Tibial artery (tissue), 4 donors: Measurements from ENCODE around the gene FRMD4A.
A peak's percentile ranks its signal among the peaks of the same experiment; 100 is the strongest.
"Not testable (repeated sequence)": the region's sequence is repeated elsewhere in the genome, so short reads cannot be mapped to it uniquely, and the experiment has no call there.

Experiments
- DNase-seq, 2 donors: peaks; one replicate each; pipeline ENCODE4 v3.0.0-alpha.2; 2019
- H3K27ac ChIP-seq, 2 donors: fragments of 200-600 bp; sonication (generic) in 1 of 2; 1 replicate in 1 of 2; 2 replicates in 1 of 2; pipeline ENCODE4 v1.5.1; 2018 to 2019; ENCODE audit warnings: mild to moderate bottlenecking in 1 of 2
- H3K27me3 ChIP-seq, 2 donors: fragments of 200-600 bp; sonication (generic) in 1 of 2; one replicate each; pipeline versions ENCODE4 v1.5.1 to v1.6.0; 2016 to 2019
- H3K36me3 ChIP-seq, 3 donors: fragments of 200-600 bp; sonication (generic) in 2 of 3; one replicate each; pipeline ENCODE4 v1.5.1; 2016 to 2019; ENCODE audit warnings: mild to moderate bottlenecking in 2 of 3
- H3K4me1 ChIP-seq, 4 donors: fragments of 200-600 bp; sonication (generic) in 2 of 4; 1 replicate in 3 of 4; 2 replicates in 1 of 4; pipeline ENCODE4 v1.5.1; 2016 to 2019
- H3K4me3 ChIP-seq, 2 donors: fragments of 200-600 bp; sonication (generic) in 1 of 2; 1 replicate in 1 of 2; 2 replicates in 1 of 2; pipeline ENCODE4 v1.5.1; 2018 to 2019; ENCODE audit warnings: mild to moderate bottlenecking in 2 of 2
- H3K9me3 ChIP-seq, 3 donors: fragments of 200-600 bp; sonication (generic) in 1 of 3; one replicate each; pipeline ENCODE4 v1.5.1; 2016 to 2019
- intact Hi-C: fragments of 100-400 bp; cut with DNase I; formaldehyde crosslinking; loops from one replicate; pipeline ENCODE4 v1.15.0; 2023; ENCODE audit warnings: low total_unique reads
- TF ChIP-seq, protein P1 (sequence below), 2 experiments: fragments of 200-600 bp in 1 of 2; fragments of 450-650 bp in 1 of 2; IDR thresholded peaks; one replicate each; pipeline ENCODE4 v1.5.1; 2017 to 2019; ENCODE audit warnings: antibody characterized with exemption in 2 of 2, mild to moderate bottlenecking in 1 of 2, moderate library complexity in 1 of 2

The FRMD4A gene

DNA sequence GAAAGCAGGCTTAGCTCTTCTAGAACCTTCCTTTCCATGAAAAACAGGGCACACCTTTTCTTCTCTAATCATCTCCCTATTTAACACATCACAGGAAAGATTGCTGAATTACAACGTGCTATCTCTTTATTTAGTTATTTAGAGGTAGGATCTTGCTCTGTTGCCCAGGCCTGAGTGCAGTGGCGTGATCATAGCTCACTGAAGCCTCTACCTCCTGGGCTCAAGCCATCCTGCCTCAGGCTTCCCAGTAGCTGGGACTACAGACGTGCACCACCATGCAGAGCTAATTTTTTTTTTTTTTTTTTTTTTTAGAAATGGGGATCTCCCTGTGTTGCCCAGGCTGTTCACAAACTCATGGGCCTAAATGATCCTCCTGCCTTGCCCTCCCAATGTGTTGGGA, 492.8 kb downstream of the FRMD4A start:
- Histone ChIP-seq H3K9me3 (no peaks in the 10 kb centered on the region), H3K27ac (peak overlapping the region; percentile 70 to 81), H3K27me3 (no peaks in the 10 kb centered on the region), H3K36me3 (no peaks in the 10 kb centered on the region), H3K4me1 (peaks cover 0 to 92% (median 52%) of the 10 kb centered on the region in 4 donors), H3K4me3 (no peak overlapping the region)
- TF ChIP-seq, protein P1, sequence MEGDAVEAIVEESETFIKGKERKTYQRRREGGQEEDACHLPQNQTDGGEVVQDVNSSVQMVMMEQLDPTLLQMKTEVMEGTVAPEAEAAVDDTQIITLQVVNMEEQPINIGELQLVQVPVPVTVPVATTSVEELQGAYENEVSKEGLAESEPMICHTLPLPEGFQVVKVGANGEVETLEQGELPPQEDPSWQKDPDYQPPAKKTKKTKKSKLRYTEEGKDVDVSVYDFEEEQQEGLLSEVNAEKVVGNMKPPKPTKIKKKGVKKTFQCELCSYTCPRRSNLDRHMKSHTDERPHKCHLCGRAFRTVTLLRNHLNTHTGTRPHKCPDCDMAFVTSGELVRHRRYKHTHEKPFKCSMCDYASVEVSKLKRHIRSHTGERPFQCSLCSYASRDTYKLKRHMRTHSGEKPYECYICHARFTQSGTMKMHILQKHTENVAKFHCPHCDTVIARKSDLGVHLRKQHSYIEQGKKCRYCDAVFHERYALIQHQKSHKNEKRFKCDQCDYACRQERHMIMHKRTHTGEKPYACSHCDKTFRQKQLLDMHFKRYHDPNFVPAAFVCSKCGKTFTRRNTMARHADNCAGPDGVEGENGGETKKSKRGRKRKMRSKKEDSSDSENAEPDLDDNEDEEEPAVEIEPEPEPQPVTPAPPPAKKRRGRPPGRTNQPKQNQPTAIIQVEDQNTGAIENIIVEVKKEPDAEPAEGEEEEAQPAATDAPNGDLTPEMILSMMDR (IDR thresholded peaks at IDR 0.05), result no peak
- intact Hi-C loops, result loop anchor here (10.0 kb wide), 1 partner anchor 117 kb away; no protein-coding TSS in a partner anchor
- no peak for DNase-seq

DNA sequence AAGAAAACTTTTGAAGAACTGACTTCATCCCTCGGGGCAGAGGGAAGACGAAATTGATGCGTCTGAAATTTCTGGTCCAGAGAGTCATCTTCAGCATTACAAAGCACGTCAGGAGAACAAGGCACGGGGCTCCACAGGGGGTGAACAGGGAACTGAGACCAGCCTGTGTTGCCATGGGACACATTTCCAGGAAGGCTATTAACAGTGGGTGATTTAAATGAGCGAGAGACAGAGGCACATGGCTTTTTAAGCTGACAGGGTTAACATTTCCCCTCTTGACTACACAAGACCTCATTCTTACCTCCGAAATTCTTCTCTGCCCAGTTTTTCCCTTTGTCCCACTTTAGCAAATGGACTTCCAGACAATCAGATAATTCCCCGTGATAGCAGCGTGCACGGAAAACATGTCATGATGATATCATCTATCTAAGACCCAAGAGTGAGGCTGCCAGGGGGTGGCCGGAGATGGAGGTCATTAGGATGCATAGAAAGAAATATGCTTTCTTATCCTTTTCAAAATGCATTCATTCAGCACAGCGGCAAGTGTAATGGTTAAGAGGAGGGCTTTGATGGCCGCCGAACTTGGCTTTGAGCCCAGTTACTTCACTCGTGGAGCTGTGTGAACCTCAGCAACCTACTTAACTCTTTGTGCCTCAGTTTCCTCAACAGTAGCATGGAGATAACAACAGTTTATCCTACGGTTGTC, 496.0 kb downstream of the FRMD4A start:
- Histone ChIP-seq H3K9me3 (no peaks in the 10 kb centered on the region), H3K27me3 (no peaks in the 10 kb centered on the region), H3K27ac (peak overlapping the region; percentile 81 to 82), H3K4me1 (peaks cover 0 to 94% (median 47%) of the 10 kb centered on the region in 4 donors), H3K4me3 (peak overlapping the region; percentile 20 to 32), H3K36me3 (no peaks in the 10 kb centered on the region)
- intact Hi-C loops, result loop anchor here (10.0 kb wide), 1 partner anchor 120 kb away; no protein-coding TSS in a partner anchor
- TF ChIP-seq, protein P1 (IDR thresholded peaks at IDR 0.05), result no peak
- peak in 1 of 2 donors; percentile 49 for DNase-seq

DNA sequence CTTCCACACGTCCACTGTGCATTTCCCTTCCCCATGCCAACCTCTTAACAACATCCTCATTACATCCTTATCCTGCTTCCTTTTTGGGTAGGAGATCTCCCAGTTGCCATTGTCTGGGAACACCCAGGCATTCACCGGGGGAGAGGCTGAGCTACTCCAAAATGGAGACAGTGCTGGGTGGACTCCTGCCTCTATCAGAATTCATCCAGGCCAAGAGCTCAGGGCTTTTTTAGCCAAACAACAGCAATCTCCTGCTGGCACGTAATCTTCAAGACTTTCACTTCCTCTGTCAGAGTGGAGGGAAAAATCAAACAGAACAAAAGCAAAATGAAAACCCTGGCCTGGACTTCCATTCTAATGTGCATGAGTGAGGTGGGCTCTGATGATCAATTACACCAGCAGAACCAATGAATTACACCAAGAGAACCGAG, 499.0 kb downstream of the FRMD4A start:
- H3K4me1 ChIP-seq, result peaks cover 0 to 79% (median 32%) of the 10 kb centered on the region in 4 donors
- DNase-seq, result no peak
- TF ChIP-seq, protein P1 (IDR thresholded peaks at IDR 0.05), result no peak
- intact Hi-C loops, result loop anchor here (10.0 kb wide), 1 partner anchor 123 kb away; no protein-coding TSS in a partner anchor
- H3K4me3 ChIP-seq, result peak overlapping the region in 1 of 2 donors; percentile 10
- no peaks in the 10 kb centered on the region for H3K36me3 ChIP-seq
- H3K9me3 ChIP-seq, result no peaks in the 10 kb centered on the region
- peak overlapping the region; percentile 55 to 65 for H3K27ac ChIP-seq
- no peaks in the 10 kb centered on the region for H3K27me3 ChIP-seq

DNA sequence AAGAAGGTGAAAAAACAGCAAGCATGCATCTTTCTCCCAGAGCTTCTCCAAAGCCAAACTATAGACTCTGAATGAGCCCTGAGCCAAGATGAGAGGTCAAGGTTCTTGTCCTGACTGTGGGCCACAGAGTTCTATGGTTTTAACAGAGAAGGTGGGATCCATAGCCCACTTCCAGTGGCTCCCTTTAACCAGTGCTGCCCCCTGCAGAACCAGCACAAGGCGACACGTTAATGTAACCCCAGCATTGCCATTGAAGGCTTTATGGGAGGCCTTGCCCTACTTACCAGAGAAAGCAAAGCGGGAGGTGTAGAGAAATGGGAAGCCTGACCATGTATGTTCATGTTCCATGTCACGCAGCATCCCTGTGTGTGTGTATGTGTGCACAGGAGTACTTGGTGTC, 500.3 kb downstream of the FRMD4A start:
- no peak for DNase-seq
- peaks cover 0 to 79% (median 21%) of the 10 kb centered on the region in 4 donors for H3K4me1 ChIP-seq
- intact Hi-C loops, result loop anchor here (10.0 kb wide), 1 partner anchor 124 kb away; no protein-coding TSS in a partner anchor
- no peaks in the 10 kb centered on the region for H3K36me3 ChIP-seq
- no peaks in the 10 kb centered on the region for H3K27me3 ChIP-seq
- TF ChIP-seq, protein P1 (IDR thresholded peaks at IDR 0.05), result no peak
- no peak overlapping the region for H3K27ac ChIP-seq
- H3K9me3 ChIP-seq, result no peaks in the 10 kb centered on the region
- H3K4me3 ChIP-seq, result no peak overlapping the region

DNA sequence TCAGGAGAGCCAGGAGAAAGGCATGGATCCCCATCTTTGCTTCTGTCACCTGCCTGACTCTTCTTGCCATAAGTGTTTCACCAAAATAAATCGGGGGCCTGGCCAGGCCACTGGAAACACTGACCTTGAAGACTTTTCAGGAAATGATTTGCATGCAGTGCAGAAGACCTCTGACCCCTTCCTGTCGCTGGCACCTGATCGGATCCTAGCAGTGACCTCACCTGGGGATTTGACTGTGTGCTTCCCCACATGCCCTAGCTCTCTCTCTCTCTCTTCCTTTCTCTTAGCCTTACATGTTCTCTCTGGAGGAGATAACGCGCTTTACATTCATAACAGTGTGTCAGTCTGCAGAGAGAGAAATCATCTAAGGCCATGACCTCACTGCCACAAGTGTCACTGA, 500.9 kb downstream of the FRMD4A start:
- Histone ChIP-seq H3K4me3 (no peak overlapping the region), H3K27ac (no peak overlapping the region), H3K36me3 (no peaks in the 10 kb centered on the region), H3K27me3 (no peaks in the 10 kb centered on the region), H3K4me1 (peaks cover 0 to 79% (median 18%) of the 10 kb centered on the region in 4 donors), H3K9me3 (no peaks in the 10 kb centered on the region)
- TF ChIP-seq, protein P1 (IDR thresholded peaks at IDR 0.05), result no peak
- no peak for DNase-seq
- intact Hi-C loops, result loop anchor here (10.0 kb wide), 1 partner anchor 125 kb away; no protein-coding TSS in a partner anchor

DNA sequence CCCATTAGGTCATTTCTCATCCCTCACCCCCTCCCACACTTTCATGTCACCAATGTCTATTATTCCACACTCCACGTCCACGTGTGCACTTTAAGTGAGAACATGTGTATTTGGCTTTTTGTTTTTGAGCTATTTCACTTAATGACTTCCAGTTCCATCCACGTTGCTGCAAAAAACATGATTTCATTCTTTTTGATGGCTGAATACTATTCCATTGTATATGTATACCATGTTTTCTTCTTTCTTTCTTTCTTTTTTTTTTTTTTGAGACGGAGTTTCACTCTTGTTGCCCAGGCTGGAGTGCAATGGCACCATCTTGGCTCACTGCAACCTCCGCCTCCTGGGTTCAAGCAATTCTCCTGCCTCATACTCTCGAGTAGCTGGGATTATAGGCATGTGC, 502.4 kb downstream of the FRMD4A start:
- DNase-seq, intact Hi-C loops, H3K9me3 ChIP-seq, H3K27me3 ChIP-seq, H3K36me3 ChIP-seq, H3K4me3 ChIP-seq: not testable (repeated sequence)
- Histone ChIP-seq H3K27ac (peak overlapping the region in 1 of 2 donors; percentile 74), H3K4me1 (peaks cover 0 to 73% (median 15%) of the 10 kb centered on the region in 4 donors)
